H1 (cell line): ENCODE measurements around the gene SEMA5B.

Source experiments
- CHD2 ChIP-seq: IDR thresholded peaks from 2 replicates; pipeline ENCODE4 v1.6.1; 2012; ENCODE audit warnings: low read length, improper control_type of control experiment
- CTBP2 ChIP-seq: IDR thresholded peaks from 2 replicates; pipeline ENCODE4 v1.7.0; 2011; ENCODE audit warnings: borderline replicate concordance, mild to moderate bottlenecking, moderate library complexity, mixed read lengths, low read length; ENCODE audit not compliant: insufficient read depth, insufficient read length
- EP300 ChIP-seq, 2 experiments: IDR thresholded peaks; 1 replicate in 1 of 2; 2 replicates in 1 of 2; pipeline ENCODE4 v1.6.1; 2011 to 2012; ENCODE audit warnings: low read depth in 2 of 2, low read length in 2 of 2, mild to moderate bottlenecking in 2 of 2, borderline replicate concordance in 1 of 2, inconsistent platforms in 1 of 2, moderate library complexity in 1 of 2
- EZH2 ChIP-seq: fragments of 200-600 bp; sonication (generic); IDR thresholded peaks from 2 replicates; pipeline ENCODE4 v1.7.1; 2012; ENCODE audit warnings: low read depth, mild to moderate bottlenecking, moderate library complexity, low read length, inconsistent platforms; ENCODE audit not compliant: severe bottlenecking
- POLR2AphosphoS5 ChIP-seq: IDR thresholded peaks from 2 replicates; pipeline ENCODE4 v1.6.1; 2011; ENCODE audit warnings: low read depth, low read length
- RBBP5 ChIP-seq: IDR thresholded peaks from 2 replicates; pipeline ENCODE4 v1.7.1; 2012; ENCODE audit warnings: low read depth, mild to moderate bottlenecking, inconsistent platforms, low read length, moderate library complexity, borderline replicate concordance
- SP2 ChIP-seq: IDR thresholded peaks from 2 replicates; pipeline ENCODE4 v1.6.1; 2012; ENCODE audit warnings: mild to moderate bottlenecking, low read length, inconsistent platforms
- TF ChIP-seq, protein P1 (sequence below), 3 experiments: IDR thresholded peaks; 1 replicate in 2 of 3; 2 replicates in 1 of 3; pipeline versions ENCODE4 v1.5.1 to v1.6.1; 2011; ENCODE audit warnings: low read length in 3 of 3, mild to moderate bottlenecking in 3 of 3, inconsistent platforms in 2 of 3, low read depth in 1 of 3, moderate library complexity in 1 of 3; ENCODE audit not compliant: insufficient read depth in 1 of 3; ENCODE audit errors: control extremely low read depth in 1 of 3
- TF ChIP-seq, protein P2 (sequence below): IDR thresholded peaks from 2 replicates; pipeline ENCODE4 v1.6.1; 2012; ENCODE audit warnings: inconsistent platforms

DNA sequence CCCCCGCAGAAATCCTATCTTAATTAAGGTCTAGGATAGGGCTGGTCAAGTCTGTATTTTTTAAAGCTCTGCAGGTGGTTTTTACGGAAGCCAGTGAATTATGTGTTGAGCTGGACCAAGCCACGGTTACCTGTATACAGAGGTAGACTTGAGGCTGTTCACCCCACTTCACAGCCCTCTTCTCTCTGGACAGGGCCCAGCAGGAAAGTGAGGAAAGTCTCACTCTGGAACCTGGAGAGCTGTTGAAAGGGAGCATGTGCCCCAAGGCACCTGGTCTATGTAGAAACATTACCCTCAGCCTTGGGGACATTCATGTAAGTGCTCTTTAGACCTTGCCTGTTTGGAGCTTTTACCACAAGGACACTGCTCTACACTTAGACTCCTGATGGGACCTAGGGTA lies 6.9 kb downstream of the SEMA5B start:
- no peak for TF ChIP-seq EZH2
- TF ChIP-seq POLR2AphosphoS5 = no peak
- TF ChIP-seq CHD2 = no peak
- TF ChIP-seq, protein P1, sequence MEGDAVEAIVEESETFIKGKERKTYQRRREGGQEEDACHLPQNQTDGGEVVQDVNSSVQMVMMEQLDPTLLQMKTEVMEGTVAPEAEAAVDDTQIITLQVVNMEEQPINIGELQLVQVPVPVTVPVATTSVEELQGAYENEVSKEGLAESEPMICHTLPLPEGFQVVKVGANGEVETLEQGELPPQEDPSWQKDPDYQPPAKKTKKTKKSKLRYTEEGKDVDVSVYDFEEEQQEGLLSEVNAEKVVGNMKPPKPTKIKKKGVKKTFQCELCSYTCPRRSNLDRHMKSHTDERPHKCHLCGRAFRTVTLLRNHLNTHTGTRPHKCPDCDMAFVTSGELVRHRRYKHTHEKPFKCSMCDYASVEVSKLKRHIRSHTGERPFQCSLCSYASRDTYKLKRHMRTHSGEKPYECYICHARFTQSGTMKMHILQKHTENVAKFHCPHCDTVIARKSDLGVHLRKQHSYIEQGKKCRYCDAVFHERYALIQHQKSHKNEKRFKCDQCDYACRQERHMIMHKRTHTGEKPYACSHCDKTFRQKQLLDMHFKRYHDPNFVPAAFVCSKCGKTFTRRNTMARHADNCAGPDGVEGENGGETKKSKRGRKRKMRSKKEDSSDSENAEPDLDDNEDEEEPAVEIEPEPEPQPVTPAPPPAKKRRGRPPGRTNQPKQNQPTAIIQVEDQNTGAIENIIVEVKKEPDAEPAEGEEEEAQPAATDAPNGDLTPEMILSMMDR (IDR thresholded peaks at IDR 0.05; ENCODE audit: control extremely low read depth in 1 of 3, insufficient read depth in 1 of 3, low read depth in 1 of 3, low read length in 3 of 3) = no peak
- TF ChIP-seq, protein P2, sequence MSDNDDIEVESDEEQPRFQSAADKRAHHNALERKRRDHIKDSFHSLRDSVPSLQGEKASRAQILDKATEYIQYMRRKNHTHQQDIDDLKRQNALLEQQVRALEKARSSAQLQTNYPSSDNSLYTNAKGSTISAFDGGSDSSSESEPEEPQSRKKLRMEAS = no peak
- TF ChIP-seq SP2 = no peak
- no peak for TF ChIP-seq RBBP5
- no peak for TF ChIP-seq EP300 (IDR thresholded peaks at IDR 0.05; ENCODE audit: borderline replicate concordance in 1 of 2, low read depth in 2 of 2, low read length in 2 of 2)
- TF ChIP-seq CTBP2 = no peak
